GM12801 (cell line): ENCODE results near the gene ZBTB46.

Experiments
- TF ChIP-seq, protein P1 (sequence below): IDR thresholded peaks from one replicate; pipeline ENCODE4 v1.5.1; 2011; ENCODE audit warnings: control low read depth; ENCODE audit not compliant: insufficient read length; ENCODE audit errors: extremely low read depth

The ZBTB46 gene

GRCh38 chr20:63732118-63733095 is 98.7 kb downstream of the ZBTB46 start:
- TF ChIP-seq, protein P1, sequence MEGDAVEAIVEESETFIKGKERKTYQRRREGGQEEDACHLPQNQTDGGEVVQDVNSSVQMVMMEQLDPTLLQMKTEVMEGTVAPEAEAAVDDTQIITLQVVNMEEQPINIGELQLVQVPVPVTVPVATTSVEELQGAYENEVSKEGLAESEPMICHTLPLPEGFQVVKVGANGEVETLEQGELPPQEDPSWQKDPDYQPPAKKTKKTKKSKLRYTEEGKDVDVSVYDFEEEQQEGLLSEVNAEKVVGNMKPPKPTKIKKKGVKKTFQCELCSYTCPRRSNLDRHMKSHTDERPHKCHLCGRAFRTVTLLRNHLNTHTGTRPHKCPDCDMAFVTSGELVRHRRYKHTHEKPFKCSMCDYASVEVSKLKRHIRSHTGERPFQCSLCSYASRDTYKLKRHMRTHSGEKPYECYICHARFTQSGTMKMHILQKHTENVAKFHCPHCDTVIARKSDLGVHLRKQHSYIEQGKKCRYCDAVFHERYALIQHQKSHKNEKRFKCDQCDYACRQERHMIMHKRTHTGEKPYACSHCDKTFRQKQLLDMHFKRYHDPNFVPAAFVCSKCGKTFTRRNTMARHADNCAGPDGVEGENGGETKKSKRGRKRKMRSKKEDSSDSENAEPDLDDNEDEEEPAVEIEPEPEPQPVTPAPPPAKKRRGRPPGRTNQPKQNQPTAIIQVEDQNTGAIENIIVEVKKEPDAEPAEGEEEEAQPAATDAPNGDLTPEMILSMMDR = no peak

GRCh38 chr20:63731410-63731809 is 99.7 kb downstream of the ZBTB46 start:
- TF ChIP-seq, protein P1 = no peak

- TF ChIP-seq, protein P1 = no peak
These were observed 112.1 kb downstream of the ZBTB46 start for GRCh38 chr20:63718996-63719395.

DNA sequence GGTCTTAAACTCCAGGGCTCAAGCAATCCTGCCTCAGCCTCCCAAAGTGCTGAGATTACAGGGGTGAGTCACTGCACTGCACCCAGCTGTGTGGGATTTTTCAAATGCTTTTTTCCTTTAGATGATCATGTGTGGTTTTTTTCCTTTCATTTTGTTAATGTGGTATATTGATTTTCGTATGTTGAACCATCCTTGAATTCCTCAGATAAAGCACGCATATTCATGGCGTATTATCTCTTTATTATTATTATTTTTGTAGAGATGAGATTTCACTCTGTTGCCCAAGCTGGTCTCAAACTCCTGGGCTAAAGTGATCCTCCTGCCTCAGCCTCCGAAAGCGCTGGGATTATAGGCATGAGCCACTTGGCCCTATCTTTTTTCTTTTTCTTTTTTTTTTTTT is 116.2 kb downstream of the ZBTB46 start:
- TF ChIP-seq, protein P1 = no peak

DNA sequence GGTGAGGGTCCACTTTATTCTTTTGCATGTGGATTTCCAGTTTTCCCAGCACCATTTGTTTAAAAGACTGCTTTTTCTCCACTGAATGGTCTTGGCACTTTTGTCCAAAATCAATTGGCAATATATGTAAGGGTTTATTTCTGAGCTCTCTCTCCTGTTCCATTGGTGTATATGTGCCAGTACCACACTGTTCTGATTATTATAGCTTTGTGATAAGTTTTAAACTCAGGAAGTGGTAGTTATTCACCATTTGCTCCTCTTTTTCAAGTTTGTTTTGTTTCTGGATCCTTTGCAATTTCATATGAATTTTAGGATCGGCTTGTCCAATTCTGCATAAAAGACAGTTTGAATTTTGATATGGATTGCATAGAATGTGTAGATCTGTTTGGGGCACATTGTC is 118.9 kb downstream of the ZBTB46 start:
- TF ChIP-seq, protein P1 = no peak

DNA sequence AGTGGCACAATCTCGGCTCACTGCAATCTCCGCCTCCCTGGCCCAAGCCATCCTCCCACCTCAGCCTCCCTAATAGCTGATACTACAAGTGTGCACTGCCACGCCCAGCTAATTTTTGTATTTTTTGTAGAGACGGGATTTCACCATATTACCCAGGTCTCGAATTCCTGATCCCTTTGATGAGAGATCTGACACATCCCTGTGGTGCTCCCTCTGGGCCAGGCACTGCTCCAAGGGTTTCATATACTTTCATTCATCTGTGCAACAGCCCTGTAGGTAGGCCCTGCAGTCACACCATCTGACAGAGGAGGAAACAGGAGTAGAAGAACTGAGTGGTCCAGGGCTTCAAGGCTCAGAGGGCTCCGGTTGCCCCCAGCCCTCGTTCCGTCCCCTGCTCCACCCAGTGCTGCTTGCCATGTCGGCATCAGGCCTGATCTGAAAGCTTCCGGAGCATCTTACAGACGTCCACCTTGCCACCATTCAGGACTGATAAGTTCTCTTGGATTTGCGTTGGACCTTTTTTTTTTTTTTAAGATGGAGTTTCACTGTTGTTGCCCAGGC is 119.9 kb downstream of the ZBTB46 start:
- TF ChIP-seq, protein P1 = no peak

- TF ChIP-seq, protein P1 = no peak
These were observed 121.9 kb downstream of the ZBTB46 start for GRCh38 chr20:63709149-63709527.
